ENCODE results near the gene SAPCD1. TPM values are rescaled to one million over a fixed set of nuclear protein-coding genes. Genes with fewer than 3 reads are reported as not detected.
A peak's percentile ranks its signal among the peaks of the same experiment; 100 is the strongest.

Gene SAPCD1
- total RNA-seq, 1 donor from 2014 or later = not detected

- H3K4me3 ChIP-seq = no peak overlapping the region
- no peaks in the 10 kb centered on the region for H3K27me3 ChIP-seq (ENCODE audit: low read depth)
- peak overlapping the region; percentile 2 for H3K27ac ChIP-seq (replicated peaks)
- H3K9me3 ChIP-seq (replicated peaks) = no peaks in the 10 kb centered on the region
- no peak for TF ChIP-seq CTCF (IDR thresholded peaks at IDR 0.05; ENCODE audit: borderline replicate concordance)
- peaks cover 5% of the 10 kb centered on the region for H3K36me3 ChIP-seq
- H3K4me1 ChIP-seq = peaks cover 20% of the 10 kb centered on the region
- intact Hi-C loops (cut with micrococcal nuclease) = no loop called here
- DNase-seq = no peak
Observed at GRCh38 chr6:31762878-31763618, 592 bp downstream of the SAPCD1 start.

- no peak for DNase-seq
- no peak overlapping the region for H3K4me3 ChIP-seq
- H3K36me3 ChIP-seq = peaks cover 5% of the 10 kb centered on the region
- TF ChIP-seq CTCF (IDR thresholded peaks at IDR 0.05; ENCODE audit: borderline replicate concordance) = no peak
- no peaks in the 10 kb centered on the region for H3K27me3 ChIP-seq (ENCODE audit: low read depth)
- H3K27ac ChIP-seq (replicated peaks) = peak overlapping the region; percentile 2
- H3K9me3 ChIP-seq (replicated peaks) = no peaks in the 10 kb centered on the region
- H3K4me1 ChIP-seq = peaks cover 20% of the 10 kb centered on the region
- intact Hi-C loops (cut with micrococcal nuclease) = no loop called here
Observed at GRCh38 chr6:31763619-31763940, 1.1 kb downstream of the SAPCD1 start.

GRCh38 chr6:31764198-31764597 is 1.7 kb downstream of the SAPCD1 start:
- Histone ChIP-seq H3K4me1 (peaks cover 20% of the 10 kb centered on the region), H3K27me3 (ENCODE audit: low read depth) (no peaks in the 10 kb centered on the region), H3K36me3 (peaks cover 5% of the 10 kb centered on the region), H3K4me3 (no peak overlapping the region), H3K9me3 (replicated peaks) (no peaks in the 10 kb centered on the region), H3K27ac (replicated peaks) (no peak overlapping the region)
- DNase-seq = no peak
- intact Hi-C loops (cut with micrococcal nuclease) = no loop called here
- no peak for TF ChIP-seq CTCF (IDR thresholded peaks at IDR 0.05; ENCODE audit: borderline replicate concordance)

- H3K36me3 ChIP-seq = peaks cover 5% of the 10 kb centered on the region
- no peaks in the 10 kb centered on the region for H3K27me3 ChIP-seq (ENCODE audit: low read depth)
- no peak overlapping the region for H3K27ac ChIP-seq (replicated peaks)
- no peak for DNase-seq
- peaks cover 20% of the 10 kb centered on the region for H3K4me1 ChIP-seq
- no peaks in the 10 kb centered on the region for H3K9me3 ChIP-seq (replicated peaks)
- intact Hi-C loops (cut with micrococcal nuclease) = no loop called here
- TF ChIP-seq CTCF (IDR thresholded peaks at IDR 0.05; ENCODE audit: borderline replicate concordance) = no peak
- no peak overlapping the region for H3K4me3 ChIP-seq
Observed at GRCh38 chr6:31765559-31765909, 3.1 kb downstream of the SAPCD1 start.

GRCh38 chr6:31765910-31766794 is 3.7 kb downstream of the SAPCD1 start:
- Histone ChIP-seq H3K4me3 (peak overlapping the region; percentile 43), H3K36me3 (peaks cover 5% of the 10 kb centered on the region), H3K4me1 (peaks cover 20% of the 10 kb centered on the region), H3K9me3 (replicated peaks) (no peaks in the 10 kb centered on the region), H3K27me3 (ENCODE audit: low read depth) (no peaks in the 10 kb centered on the region), H3K27ac (replicated peaks) (no peak overlapping the region)
- intact Hi-C loops (cut with micrococcal nuclease) = no loop called here
- no peak for TF ChIP-seq CTCF (IDR thresholded peaks at IDR 0.05; ENCODE audit: borderline replicate concordance)
- DNase-seq = no peak
